Colonic mucosa (tissue), 4 donors: ENCODE data around the gene PRRX1. TPM values are rescaled to one million over a fixed set of nuclear protein-coding genes. Genes with fewer than 3 reads are reported as not detected.

Experiments used
- DNase-seq: peaks from one replicate; pipeline ENCODE4 v3.0.0-alpha.2; 2020
- H3K27ac ChIP-seq: fragments of 200-600 bp; one replicate; pipeline ENCODE4 v1.8.0; 2021
- H3K27me3 ChIP-seq: fragments of 200-600 bp; one replicate; pipeline ENCODE4 v1.8.0; 2021
- H3K36me3 ChIP-seq: fragments of 200-600 bp; one replicate; pipeline ENCODE4 v1.8.0; 2021
- H3K4me1 ChIP-seq: fragments of 200-600 bp; one replicate; pipeline ENCODE4 v1.8.0; 2021; ENCODE audit warnings: mild to moderate bottlenecking
- H3K4me3 ChIP-seq: fragments of 200-600 bp; one replicate; pipeline ENCODE4 v1.8.0; 2021
- H3K9ac ChIP-seq, 2 donors: one replicate each; pipeline ENCODE4 v1.7.0; 2013; ENCODE audit warnings: control low read depth in 2 of 2, low read depth in 2 of 2, low read length in 2 of 2
- H3K9me3 ChIP-seq: fragments of 200-600 bp; one replicate; pipeline ENCODE4 v1.8.0; 2021
- intact Hi-C: fragments of 100-400 bp; cut with DNase I; formaldehyde crosslinking; loops from one replicate; pipeline ENCODE4 v1.14.1; 2022
- total RNA-seq, 2 donors: library from RNA; stranded (reverse); fragmentation: NEBNext Ultra II Directional in 1 of 2; extraction: Animal tissue kit (Norgen Biotek cat#: 25700) in 1 of 2; gene quantifications; one replicate each; pipeline ENCODE4 v1.2.1, GENCODE V29; 2021
- TF ChIP-seq, protein P1 (sequence below): fragments of 200-600 bp; IDR thresholded peaks from one replicate; pipeline ENCODE4 v1.8.0; 2022; ENCODE audit warnings: antibody characterized with exemption, mild to moderate bottlenecking
- donor health status: healthy.
- donor health status: DM: no; HTN: no; CAD: no.
- donor health status: DM: no; HTN: no; CAD: no.

PRRX1 gene
- total RNA-seq: 1 to 10 TPM; 1.5 to 2.5 TPM

DNA sequence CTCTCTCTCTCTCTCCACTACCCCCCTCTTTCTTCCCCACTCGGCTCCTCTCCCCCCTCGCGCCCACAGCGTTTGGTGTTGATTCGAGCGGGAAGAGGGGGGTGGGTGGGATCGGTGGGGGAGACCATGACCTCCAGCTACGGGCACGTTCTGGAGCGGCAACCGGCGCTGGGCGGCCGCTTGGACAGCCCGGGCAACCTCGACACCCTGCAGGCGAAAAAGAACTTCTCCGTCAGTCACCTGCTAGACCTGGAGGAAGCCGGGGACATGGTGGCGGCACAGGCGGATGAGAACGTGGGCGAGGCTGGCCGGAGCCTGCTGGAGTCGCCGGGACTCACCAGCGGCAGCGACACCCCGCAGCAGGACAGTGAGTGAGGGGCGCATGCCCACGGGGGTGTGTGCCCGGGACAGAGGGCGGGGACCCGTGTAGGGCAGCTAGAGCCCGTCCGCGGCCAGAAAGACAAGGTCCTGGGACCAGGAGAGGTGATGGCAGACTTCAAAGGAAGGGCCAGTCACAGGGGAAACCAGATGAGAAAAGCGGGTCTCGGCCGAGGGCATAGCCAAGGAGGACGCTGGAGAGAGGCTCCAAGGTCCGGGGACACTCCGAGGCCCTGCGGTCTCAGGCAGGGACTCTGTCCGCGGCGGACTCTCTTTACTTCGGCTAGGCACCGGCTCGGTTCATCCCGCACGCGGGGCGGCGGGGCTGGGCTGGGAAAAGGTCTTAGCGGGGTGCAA lies at the start of gene PRRX1:
Gene PRRX1, plus strand, starts transcription at position 39 of the 735 bp plus-strand sequence. Its CDS starts 88 bp downstream, at position 127.
- peaks cover 7% of the 10 kb centered on the region for H3K4me1 ChIP-seq

DNA sequence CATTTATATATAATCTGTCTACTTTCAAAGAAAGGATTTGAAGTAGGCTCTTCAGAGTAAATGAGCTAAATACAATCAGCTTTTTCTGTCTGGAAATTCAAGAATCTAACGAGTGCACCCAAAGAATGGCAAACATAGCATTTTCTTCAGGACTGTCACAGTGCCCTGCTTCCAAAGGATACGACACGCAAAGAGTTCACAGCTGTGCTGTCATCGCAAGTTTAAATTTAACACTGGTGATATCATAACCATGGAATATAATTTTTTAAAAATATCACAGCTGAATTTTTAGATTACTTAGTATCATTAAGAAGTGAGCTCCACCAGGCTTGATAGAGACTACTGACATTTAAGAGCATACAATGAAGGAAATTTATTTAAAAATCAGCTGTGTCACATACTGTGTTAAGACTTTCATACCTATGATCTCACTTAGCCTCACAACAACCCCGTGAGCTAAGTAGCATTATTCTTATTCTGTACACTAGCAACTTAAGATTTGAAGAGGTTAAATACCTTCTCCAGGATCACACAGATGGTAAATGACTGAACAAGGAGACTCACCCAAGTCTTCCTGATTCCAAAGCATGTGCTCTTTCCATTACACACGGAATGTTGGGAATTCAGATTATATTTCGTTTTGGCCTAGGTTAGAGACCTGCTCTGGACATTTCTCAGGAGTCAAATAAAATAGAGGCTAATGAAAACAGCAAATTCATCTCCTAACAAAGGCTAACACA lies 46.2 kb upstream of the PRRX1 start:
- Histone ChIP-seq H3K27ac (no peak overlapping the region), H3K9me3 (no peaks in the 10 kb centered on the region), H3K4me1 (no peaks in the 10 kb centered on the region), H3K9ac (no peak overlapping the region), H3K4me3 (no peak overlapping the region), H3K27me3 (no peaks in the 10 kb centered on the region), H3K36me3 (no peaks in the 10 kb centered on the region)
- intact Hi-C loops: no loop called here
- TF ChIP-seq, protein P1, sequence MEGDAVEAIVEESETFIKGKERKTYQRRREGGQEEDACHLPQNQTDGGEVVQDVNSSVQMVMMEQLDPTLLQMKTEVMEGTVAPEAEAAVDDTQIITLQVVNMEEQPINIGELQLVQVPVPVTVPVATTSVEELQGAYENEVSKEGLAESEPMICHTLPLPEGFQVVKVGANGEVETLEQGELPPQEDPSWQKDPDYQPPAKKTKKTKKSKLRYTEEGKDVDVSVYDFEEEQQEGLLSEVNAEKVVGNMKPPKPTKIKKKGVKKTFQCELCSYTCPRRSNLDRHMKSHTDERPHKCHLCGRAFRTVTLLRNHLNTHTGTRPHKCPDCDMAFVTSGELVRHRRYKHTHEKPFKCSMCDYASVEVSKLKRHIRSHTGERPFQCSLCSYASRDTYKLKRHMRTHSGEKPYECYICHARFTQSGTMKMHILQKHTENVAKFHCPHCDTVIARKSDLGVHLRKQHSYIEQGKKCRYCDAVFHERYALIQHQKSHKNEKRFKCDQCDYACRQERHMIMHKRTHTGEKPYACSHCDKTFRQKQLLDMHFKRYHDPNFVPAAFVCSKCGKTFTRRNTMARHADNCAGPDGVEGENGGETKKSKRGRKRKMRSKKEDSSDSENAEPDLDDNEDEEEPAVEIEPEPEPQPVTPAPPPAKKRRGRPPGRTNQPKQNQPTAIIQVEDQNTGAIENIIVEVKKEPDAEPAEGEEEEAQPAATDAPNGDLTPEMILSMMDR: no peak
- DNase-seq: no peak

More for the DNA sequence above, at the start of gene PRRX1:
- intact Hi-C loops: no loop called here
- peak within 1 kb of the TSS; percentile 45 for H3K4me3 ChIP-seq
- H3K36me3 ChIP-seq: no peaks in the 10 kb centered on the region
- H3K9ac ChIP-seq: peak within 1 kb of the TSS in 1 of 2 donors; percentile 49
- DNase-seq: no peak
- no peak within 1 kb of the TSS for H3K27ac ChIP-seq
- TF ChIP-seq, protein P1: no peak
- H3K9me3 ChIP-seq: no peaks in the 10 kb centered on the region
- H3K27me3 ChIP-seq: peaks cover 86% of the 10 kb centered on the region

DNA sequence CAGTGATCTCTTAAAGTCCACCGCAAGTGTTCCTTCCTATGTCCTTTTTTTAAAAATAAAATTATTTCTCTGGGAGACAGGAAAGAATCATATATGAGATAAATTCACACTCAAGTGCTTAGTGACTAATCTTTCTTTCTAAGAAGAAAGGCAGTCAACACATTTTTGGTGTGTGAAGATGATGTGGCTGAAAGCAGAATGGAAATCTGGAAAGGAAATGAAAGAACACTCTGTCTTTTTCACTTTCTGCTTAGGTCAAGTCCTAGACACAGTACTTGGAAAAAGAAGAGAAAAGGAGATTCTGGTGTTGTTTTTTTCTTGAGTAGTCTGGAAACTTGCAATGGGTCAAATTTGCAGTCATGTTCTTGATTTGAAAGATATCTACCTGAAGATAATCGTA lies 45.5 kb upstream of the PRRX1 start:
- intact Hi-C loops: no loop called here
- TF ChIP-seq, protein P1: no peak
- DNase-seq: no peak

DNA sequence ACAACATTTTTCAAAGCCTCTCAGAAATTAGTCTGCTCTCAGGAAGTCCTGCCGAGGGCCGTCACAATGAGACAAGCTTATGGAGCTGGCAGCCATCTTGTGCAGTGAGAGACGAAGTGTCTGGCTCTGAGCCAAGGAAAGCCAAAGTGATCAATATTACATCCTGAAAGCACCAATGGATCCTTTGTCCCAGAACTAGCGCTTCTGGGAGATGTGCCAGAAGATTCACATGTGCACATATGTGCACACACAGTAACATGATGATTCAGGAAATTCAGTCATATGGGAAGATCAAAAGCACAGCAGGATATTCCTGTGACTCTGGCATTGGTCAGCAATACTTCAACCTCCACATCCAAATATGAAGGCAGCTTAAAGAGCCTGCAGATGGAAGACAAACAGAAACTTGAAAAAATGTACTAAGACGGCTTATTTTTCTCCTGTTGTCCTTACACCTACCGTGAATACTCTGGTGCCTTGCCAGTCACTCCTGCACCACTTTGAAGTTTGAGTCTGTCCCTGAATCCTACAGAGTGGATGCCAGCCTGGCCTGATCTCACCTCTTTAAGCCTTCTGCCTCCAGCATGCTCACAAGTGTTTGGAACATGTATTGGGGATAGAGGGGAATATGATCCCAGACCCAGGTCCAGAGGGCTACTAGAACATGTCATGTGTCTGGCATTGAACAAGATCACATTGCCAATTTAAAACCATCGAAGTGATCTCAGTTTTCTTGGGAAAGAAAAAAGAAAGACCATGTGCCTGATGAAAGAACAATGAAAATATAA lies 44.5 kb upstream of the PRRX1 start:
- TF ChIP-seq, protein P1: no peak
- intact Hi-C loops: no loop called here
- H3K36me3 ChIP-seq: no peaks in the 10 kb centered on the region
- no peak overlapping the region for H3K9ac ChIP-seq
- no peaks in the 10 kb centered on the region for H3K4me1 ChIP-seq
- H3K4me3 ChIP-seq: no peak overlapping the region
- H3K27me3 ChIP-seq: no peaks in the 10 kb centered on the region
- no peak overlapping the region for H3K27ac ChIP-seq
- no peak for DNase-seq
- no peaks in the 10 kb centered on the region for H3K9me3 ChIP-seq

More for the DNA sequence above, 45.5 kb upstream of the PRRX1 start:
- H3K4me3 ChIP-seq: no peak overlapping the region
- no peaks in the 10 kb centered on the region for H3K27me3 ChIP-seq
- H3K36me3 ChIP-seq: no peaks in the 10 kb centered on the region
- H3K27ac ChIP-seq: no peak overlapping the region
- H3K4me1 ChIP-seq: no peaks in the 10 kb centered on the region
- H3K9me3 ChIP-seq: no peaks in the 10 kb centered on the region
- no peak overlapping the region for H3K9ac ChIP-seq

DNA sequence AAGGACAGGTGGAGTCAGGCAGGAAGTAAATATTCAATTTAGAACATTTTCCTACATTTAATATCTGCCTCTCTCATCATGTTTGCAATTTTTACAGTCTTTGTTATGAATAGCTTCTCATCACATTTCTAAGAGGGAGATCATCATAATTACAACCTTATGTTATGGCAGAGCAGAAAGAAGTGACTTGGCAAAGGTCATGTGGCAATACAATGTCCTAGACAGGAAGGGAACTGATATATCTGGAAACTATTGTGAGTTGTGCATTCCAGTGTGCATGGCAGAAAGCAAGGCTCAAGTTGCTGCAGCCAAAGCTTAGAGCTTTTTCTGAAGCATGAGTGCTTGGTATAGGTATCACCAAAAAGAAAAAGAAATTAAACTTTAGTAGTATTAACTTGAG lies 43.8 kb upstream of the PRRX1 start:
- Histone ChIP-seq H3K27me3 (no peaks in the 10 kb centered on the region), H3K4me3 (no peak overlapping the region), H3K9me3 (no peaks in the 10 kb centered on the region), H3K27ac (no peak overlapping the region), H3K9ac (no peak overlapping the region), H3K36me3 (no peaks in the 10 kb centered on the region), H3K4me1 (no peaks in the 10 kb centered on the region)
- intact Hi-C loops: no loop called here
- TF ChIP-seq, protein P1: no peak
- no peak for DNase-seq
